ENCODE measurements around the gene DENND1A.

DNA sequence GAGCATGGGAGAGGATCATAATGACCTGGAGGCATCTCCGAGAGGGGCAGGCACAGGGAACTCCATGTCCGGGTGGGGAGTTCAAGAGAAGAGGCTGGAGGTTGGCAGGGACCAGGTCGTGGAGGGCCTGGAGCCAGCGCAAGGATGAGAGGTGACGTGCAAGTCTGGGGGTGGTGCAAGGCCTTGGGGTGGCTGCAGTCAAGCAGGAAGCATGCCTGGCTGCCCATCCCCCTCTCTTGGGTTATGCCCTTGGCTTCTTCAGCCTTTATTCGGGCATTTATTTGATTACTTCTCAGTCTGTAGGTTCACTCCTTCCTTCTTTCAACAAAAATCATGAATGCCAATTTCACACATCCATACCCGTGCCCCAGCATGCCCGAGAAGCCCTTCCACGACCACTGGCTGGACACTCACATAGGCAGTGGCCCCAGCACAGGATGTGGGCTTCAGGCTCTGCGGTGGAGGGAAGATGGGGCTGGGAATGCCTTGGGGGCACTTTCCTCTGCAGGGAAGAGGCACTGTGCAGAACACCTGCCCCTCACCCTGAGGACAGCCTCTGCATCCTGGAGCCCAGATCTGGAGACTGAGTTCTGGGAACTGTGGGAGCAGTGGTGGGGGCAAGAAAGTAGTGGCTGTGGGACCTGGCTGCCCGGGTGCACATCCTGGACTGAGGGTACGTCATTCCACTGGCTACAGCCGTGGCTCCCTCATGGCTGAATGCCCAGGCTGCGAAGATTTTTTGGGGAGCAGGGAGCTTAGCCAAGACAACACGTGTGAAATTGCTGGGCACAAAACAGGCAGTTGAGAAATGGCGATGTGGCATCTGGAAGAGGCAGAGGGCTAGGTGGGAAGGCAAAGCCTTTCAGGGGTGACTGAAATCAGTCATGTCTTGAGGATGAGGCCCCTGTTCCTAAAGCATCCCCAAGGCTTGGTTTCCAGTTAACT, 535.4 kb downstream of the DENND1A start:
- TF ChIP-seq POLR2A (IDR thresholded peaks at IDR 0.05), result no peak
- TF ChIP-seq, protein P1, sequence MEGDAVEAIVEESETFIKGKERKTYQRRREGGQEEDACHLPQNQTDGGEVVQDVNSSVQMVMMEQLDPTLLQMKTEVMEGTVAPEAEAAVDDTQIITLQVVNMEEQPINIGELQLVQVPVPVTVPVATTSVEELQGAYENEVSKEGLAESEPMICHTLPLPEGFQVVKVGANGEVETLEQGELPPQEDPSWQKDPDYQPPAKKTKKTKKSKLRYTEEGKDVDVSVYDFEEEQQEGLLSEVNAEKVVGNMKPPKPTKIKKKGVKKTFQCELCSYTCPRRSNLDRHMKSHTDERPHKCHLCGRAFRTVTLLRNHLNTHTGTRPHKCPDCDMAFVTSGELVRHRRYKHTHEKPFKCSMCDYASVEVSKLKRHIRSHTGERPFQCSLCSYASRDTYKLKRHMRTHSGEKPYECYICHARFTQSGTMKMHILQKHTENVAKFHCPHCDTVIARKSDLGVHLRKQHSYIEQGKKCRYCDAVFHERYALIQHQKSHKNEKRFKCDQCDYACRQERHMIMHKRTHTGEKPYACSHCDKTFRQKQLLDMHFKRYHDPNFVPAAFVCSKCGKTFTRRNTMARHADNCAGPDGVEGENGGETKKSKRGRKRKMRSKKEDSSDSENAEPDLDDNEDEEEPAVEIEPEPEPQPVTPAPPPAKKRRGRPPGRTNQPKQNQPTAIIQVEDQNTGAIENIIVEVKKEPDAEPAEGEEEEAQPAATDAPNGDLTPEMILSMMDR (IDR thresholded peaks at IDR 0.05), result no peak
